WI38 (cell line): ENCODE data around the gene KLHDC4.

ENCODE experiments used
- H3K4me3 ChIP-seq: 2 replicates; pipeline ENCODE4 v1.5.1; 2011; ENCODE audit warnings: low read depth, mild to moderate bottlenecking, control low read depth, low read length
- CTCF ChIP-seq: IDR thresholded peaks from 2 replicates; pipeline ENCODE4 v1.5.1; 2012; ENCODE audit warnings: low read depth, mild to moderate bottlenecking, control low read depth, low read length

KLHDC4 gene

GRCh38 chr16:87764600-87765472, 950 bp downstream of the KLHDC4 start:
- no peak for TF ChIP-seq CTCF
- peak overlapping the region; percentile 84 for H3K4me3 ChIP-seq

GRCh38 chr16:87762620-87763019, 3.2 kb downstream of the KLHDC4 start:
- no peak for TF ChIP-seq CTCF
- no peak overlapping the region for H3K4me3 ChIP-seq

GRCh38 chr16:87762071-87762571, 3.7 kb downstream of the KLHDC4 start:
- no peak overlapping the region for H3K4me3 ChIP-seq
- no peak for TF ChIP-seq CTCF

- no peak for TF ChIP-seq CTCF
- H3K4me3 ChIP-seq = no peak overlapping the region
These were observed 4.7 kb downstream of the KLHDC4 start for GRCh38 chr16:87761060-87761459.

GRCh38 chr16:87757841-87758426, 7.9 kb downstream of the KLHDC4 start:
- H3K4me3 ChIP-seq = no peak overlapping the region
- no peak for TF ChIP-seq CTCF

- TF ChIP-seq CTCF = no peak
- no peak overlapping the region for H3K4me3 ChIP-seq
These were observed 11.3 kb downstream of the KLHDC4 start for GRCh38 chr16:87754535-87754934.
